Measurements from ENCODE around the gene GNAQ.
"Not testable (repeated sequence)": the region's sequence is repeated elsewhere in the genome, so short reads cannot be mapped to it uniquely, and the experiment has no call there.

The GNAQ gene

GRCh38 chr9:77731008-77731698, 300.5 kb downstream of the GNAQ start:
- no peak for DNase-seq (ENCODE audit: low spot score)

GRCh38 chr9:77729177-77729576, 302.4 kb downstream of the GNAQ start:
- no peak for DNase-seq (ENCODE audit: low spot score)

GRCh38 chr9:77726814-77727213, 304.8 kb downstream of the GNAQ start:
- DNase-seq (ENCODE audit: low spot score) = no peak

- DNase-seq (ENCODE audit: low spot score) = no peak
Observed at GRCh38 chr9:77726289-77726688, 305.3 kb downstream of the GNAQ start.

- no peak for DNase-seq (ENCODE audit: low spot score)
Observed at GRCh38 chr9:77725820-77726219, 305.8 kb downstream of the GNAQ start.

- DNase-seq (ENCODE audit: low spot score) = no peak
Observed at GRCh38 chr9:77725046-77725694, 306.4 kb downstream of the GNAQ start.

GRCh38 chr9:77721156-77721555, 310.5 kb downstream of the GNAQ start:
- DNase-seq (ENCODE audit: low spot score) = not testable (repeated sequence)

GRCh38 chr9:77719321-77719720, 312.3 kb downstream of the GNAQ start:
- DNase-seq (ENCODE audit: low spot score) = no peak

GRCh38 chr9:77718298-77718640, 313.3 kb downstream of the GNAQ start:
- DNase-seq (ENCODE audit: low spot score) = not testable (repeated sequence)

- DNase-seq (ENCODE audit: low spot score) = not testable (repeated sequence)
Observed at GRCh38 chr9:77717608-77718297, 313.9 kb downstream of the GNAQ start.

- DNase-seq (ENCODE audit: low spot score) = no peak
Observed at GRCh38 chr9:77714077-77714549, 317.5 kb downstream of the GNAQ start.

GRCh38 chr9:77712533-77713130, 319.0 kb downstream of the GNAQ start:
- DNase-seq (ENCODE audit: low spot score) = no peak

- DNase-seq (ENCODE audit: low spot score) = no peak
Observed at GRCh38 chr9:77710965-77711648, 320.5 kb downstream of the GNAQ start.

GRCh38 chr9:77710316-77710715, 321.3 kb downstream of the GNAQ start:
- DNase-seq (ENCODE audit: low spot score) = no peak

- DNase-seq (ENCODE audit: low spot score) = no peak
Observed at GRCh38 chr9:77708064-77708815, 323.4 kb downstream of the GNAQ start.

GRCh38 chr9:77707383-77708063, 324.1 kb downstream of the GNAQ start:
- DNase-seq (ENCODE audit: low spot score) = no peak

GRCh38 chr9:77705636-77706035, 326.0 kb downstream of the GNAQ start:
- DNase-seq (ENCODE audit: low spot score) = no peak

- not testable (repeated sequence) for DNase-seq (ENCODE audit: low spot score)
Observed at GRCh38 chr9:77702521-77703390, 328.9 kb downstream of the GNAQ start.

GRCh38 chr9:77697238-77697984, 334.2 kb downstream of the GNAQ start:
- no peak for DNase-seq (ENCODE audit: low spot score)
